Neural progenitor cell (in vitro differentiated cells): Measurements from ENCODE around the gene FBXO10. TPM values are rescaled to one million over a fixed set of nuclear protein-coding genes. Genes with fewer than 3 reads are reported as not detected.

ENCODE experiments used
- DNase-seq: peaks from one replicate; pipeline ENCODE4 v3.0.0-alpha.2; 2016; ENCODE audit warnings: low spot score
- H2AFZ ChIP-seq: fragments of 200-600 bp; sonication (generic); replicated peaks from 2 replicates; pipeline ENCODE4 v1.6.1; 2016; ENCODE audit warnings: antibody characterized with exemption
- H3F3A ChIP-seq: fragments of 200-600 bp; sonication (generic); 2 replicates; pipeline ENCODE4 v1.6.1; 2016; ENCODE audit warnings: antibody characterized with exemption, low read depth
- H3K27ac ChIP-seq: fragments of 200-600 bp; sonication (generic); 2 replicates; pipeline ENCODE4 v1.5.1; 2016; ENCODE audit warnings: mild to moderate bottlenecking
- H3K27me3 ChIP-seq: fragments of 200-600 bp; sonication (generic); 2 replicates; pipeline ENCODE4 v1.6.1; 2016; ENCODE audit warnings: mild to moderate bottlenecking, moderate library complexity
- H3K36me3 ChIP-seq: fragments of 200-600 bp; sonication (generic); 2 replicates; pipeline ENCODE4 v1.5.1; 2016
- H3K4me1 ChIP-seq: fragments of 200-600 bp; sonication (generic); 2 replicates; pipeline ENCODE4 v1.6.1; 2016; ENCODE audit warnings: mixed run types
- H3K4me2 ChIP-seq: fragments of 200-600 bp; sonication (generic); 2 replicates; pipeline ENCODE4 v1.6.1; 2016
- H3K4me3 ChIP-seq: fragments of 200-600 bp; sonication (generic); 2 replicates; pipeline ENCODE4 v1.5.1; 2016
- H3K79me2 ChIP-seq: fragments of 200-600 bp; sonication (generic); 2 replicates; pipeline ENCODE4 v1.6.1; 2016; ENCODE audit warnings: low read depth
- H3K9ac ChIP-seq: fragments of 200-600 bp; sonication (generic); 2 replicates; pipeline ENCODE4 v1.6.1; 2016
- H3K9me3 ChIP-seq: fragments of 200-600 bp; sonication (generic); 2 replicates; pipeline ENCODE4 v1.5.1; 2016; ENCODE audit warnings: low read depth
- H4K20me1 ChIP-seq: fragments of 200-600 bp; sonication (generic); 2 replicates; pipeline ENCODE4 v1.6.1; 2016; ENCODE audit warnings: low read depth
- H3K27ac Mint-ChIP-seq: 3 replicates; pipeline ENCODE4 v1.8.0; 2021; ENCODE audit warnings: mixed read lengths
- H3K27me3 Mint-ChIP-seq: 2 replicates; pipeline ENCODE4 v1.8.0; 2022; ENCODE audit warnings: low read depth, mild to moderate bottlenecking, inconsistent platforms, moderate library complexity, mixed read lengths; ENCODE audit not compliant: insufficient read depth
- H3K36me3 Mint-ChIP-seq: 3 replicates; pipeline ENCODE4 v1.8.0; 2021; ENCODE audit warnings: mixed read lengths
- H3K4me1 Mint-ChIP-seq: 3 replicates; pipeline ENCODE4 v1.8.0; 2021; ENCODE audit warnings: mixed read lengths
- H3K4me3 Mint-ChIP-seq: 3 replicates; pipeline ENCODE4 v1.8.0; 2021; ENCODE audit warnings: mild to moderate bottlenecking, moderate library complexity, mixed read lengths
- H3K9me3 Mint-ChIP-seq: 3 replicates; pipeline ENCODE4 v1.8.0; 2020; ENCODE audit warnings: mixed read lengths
- CTCF ChIP-seq: fragments of 200-600 bp; sonication (generic); IDR thresholded peaks from 2 replicates; pipeline ENCODE4 v1.5.1; 2017; ENCODE audit warnings: antibody characterized with exemption, mild to moderate bottlenecking
- EZH2 ChIP-seq: fragments of 200-600 bp; sonication (generic); IDR thresholded peaks from 2 replicates; pipeline ENCODE4 v1.6.1; 2017; ENCODE audit warnings: antibody characterized with exemption, mild to moderate bottlenecking, moderate library complexity
- EZH2phosphoT487 ChIP-seq: fragments of 200-600 bp; sonication (generic); IDR thresholded peaks from 2 replicates; pipeline ENCODE4 v1.6.1; 2017; ENCODE audit warnings: antibody characterized with exemption
- total RNA-seq: library from RNA; depleted of rRNA; stranded (reverse); fragments of >200 nt; gene quantifications from 2 replicates; pipeline ENCODE4 v1.2.3, GENCODE V29; 2015; ENCODE audit warnings: low replicate concordance

The FBXO10 gene
- total RNA-seq, 1 donor from 2014 or later, result 13.4 TPM

GRCh38 chr9:37508135-37508833 is 67.9 kb downstream of the FBXO10 start:
- Mint-ChIP-seq H3K36me3 (peaks cover 21% of the 10 kb centered on the region), H3K9me3 (no peaks in the 10 kb centered on the region), H3K4me3 (no peak overlapping the region), H3K4me1 (peaks cover 8% of the 10 kb centered on the region), H3K27ac (no peak overlapping the region), H3K27me3 (no peaks in the 10 kb centered on the region)
- Histone ChIP-seq H3K4me1 (no peaks in the 10 kb centered on the region), H3K9me3 (no peaks in the 10 kb centered on the region), H3K27me3 (no peaks in the 10 kb centered on the region), H3K36me3 (no peaks in the 10 kb centered on the region), H3K79me2 (no peaks in the 10 kb centered on the region), H3K4me2 (no peak overlapping the region), H4K20me1 (no peaks in the 10 kb centered on the region), H3K4me3 (no peak overlapping the region), H2AFZ (no peak overlapping the region), H3K27ac (no peak overlapping the region), H3K9ac (no peak overlapping the region), H3F3A (no peaks in the 10 kb centered on the region)
- DNase-seq, result no peak
- TF ChIP-seq EZH2phosphoT487, result no peak
- no peak for TF ChIP-seq EZH2
- no peak for TF ChIP-seq CTCF

GRCh38 chr9:37507566-37508134 is 68.5 kb downstream of the FBXO10 start:
- DNase-seq, result no peak
- Histone ChIP-seq H3K36me3 (no peaks in the 10 kb centered on the region), H3K9ac (no peak overlapping the region), H4K20me1 (no peaks in the 10 kb centered on the region), H3K9me3 (no peaks in the 10 kb centered on the region), H3K4me1 (no peaks in the 10 kb centered on the region), H3K4me3 (no peak overlapping the region), H2AFZ (no peak overlapping the region), H3K27ac (no peak overlapping the region), H3K27me3 (no peaks in the 10 kb centered on the region), H3K4me2 (no peak overlapping the region), H3F3A (no peaks in the 10 kb centered on the region), H3K79me2 (no peaks in the 10 kb centered on the region)
- H3K4me3 Mint-ChIP-seq, result no peak overlapping the region
- H3K27me3 Mint-ChIP-seq, result no peaks in the 10 kb centered on the region
- peaks cover 27% of the 10 kb centered on the region for H3K36me3 Mint-ChIP-seq
- TF ChIP-seq CTCF (no peak), EZH2 (no peak), EZH2phosphoT487 (no peak)
- H3K27ac Mint-ChIP-seq, result no peak overlapping the region
- H3K4me1 Mint-ChIP-seq, result peaks cover 3% of the 10 kb centered on the region
- no peaks in the 10 kb centered on the region for H3K9me3 Mint-ChIP-seq

- no peak overlapping the region for H3K4me2 ChIP-seq
- no peak overlapping the region for H3K9ac ChIP-seq
- no peaks in the 10 kb centered on the region for H3K4me1 ChIP-seq
- peaks cover 40% of the 10 kb centered on the region for H3K36me3 Mint-ChIP-seq
- no peaks in the 10 kb centered on the region for H3K9me3 ChIP-seq
- H3K27ac Mint-ChIP-seq, result no peak overlapping the region
- H3K79me2 ChIP-seq, result no peaks in the 10 kb centered on the region
- H3K4me3 Mint-ChIP-seq, result no peak overlapping the region
- H4K20me1 ChIP-seq, result no peaks in the 10 kb centered on the region
- H3K4me3 ChIP-seq, result no peak overlapping the region
- no peak overlapping the region for H2AFZ ChIP-seq
- H3K27ac ChIP-seq, result no peak overlapping the region
- no peak for TF ChIP-seq CTCF
- no peaks in the 10 kb centered on the region for H3K27me3 ChIP-seq
- H3K4me1 Mint-ChIP-seq, result no peaks in the 10 kb centered on the region
- H3K9me3 Mint-ChIP-seq, result no peaks in the 10 kb centered on the region
- H3K36me3 ChIP-seq, result peaks cover 6% of the 10 kb centered on the region
- no peaks in the 10 kb centered on the region for H3F3A ChIP-seq
- H3K27me3 Mint-ChIP-seq, result no peaks in the 10 kb centered on the region
- DNase-seq, result no peak
Measured at GRCh38 chr9:37504605-37505004, 71.6 kb downstream of the FBXO10 start.
